Esophagus squamous epithelium (tissue), 5 donors: Measurements from ENCODE around the gene MEPCE. TPM values are rescaled to one million over a fixed set of nuclear protein-coding genes. Genes with fewer than 3 reads are reported as not detected.

ENCODE experiments used
- DNase-seq: peaks from one replicate; lab custom pipeline; 2025; lab: John Stamatoyannopoulos, UW
- H3K27ac ChIP-seq, 4 donors: fragments of 200-600 bp; sonication (generic); one replicate each; pipeline ENCODE4 v1.5.1; 2016 to 2019; ENCODE audit warnings: mild to moderate bottlenecking in 1 of 4
- H3K27me3 ChIP-seq, 4 donors: fragments of 200-600 bp; sonication (generic); 1 replicate in 3 of 4; 2 replicates in 1 of 4; pipeline versions ENCODE4 v1.5.1 to v1.6.0; 2017 to 2021; ENCODE audit warnings: antibody characterized with exemption in 1 of 4
- H3K36me3 ChIP-seq, 3 donors: fragments of 200-600 bp; sonication (generic); one replicate each; pipeline ENCODE4 v1.5.1; 2016 to 2019
- H3K4me1 ChIP-seq, 3 donors: fragments of 200-600 bp; sonication (generic); one replicate each; pipeline ENCODE4 v1.5.1; 2017 to 2019
- H3K4me3 ChIP-seq, 4 donors: fragments of 200-600 bp; sonication (generic); 1 replicate in 3 of 4; 2 replicates in 1 of 4; pipeline ENCODE4 v1.5.1; 2016 to 2019; ENCODE audit warnings: mild to moderate bottlenecking in 2 of 4, moderate library complexity in 1 of 4
- H3K9me3 ChIP-seq, 3 donors: fragments of 200-600 bp; sonication (generic); one replicate each; pipeline ENCODE4 v1.5.1; 2016 to 2019
- CTCF ChIP-seq, 6 experiments: fragments of 450-650 bp in 4 of 6; fragments of 200-600 bp in 2 of 6; sonication (generic) in 2 of 6; IDR thresholded peaks; one replicate each; pipeline ENCODE4 v1.5.1; 2016 to 2019; ENCODE audit warnings: antibody characterized with exemption in 6 of 6, mild to moderate bottlenecking in 4 of 6, moderate library complexity in 4 of 6
- POLR2A ChIP-seq, 4 donors: fragments of 450-650 bp; IDR thresholded peaks; one replicate each; pipeline ENCODE4 v1.6.1; 2017; ENCODE audit warnings: antibody characterized with exemption in 4 of 4, mild to moderate bottlenecking in 4 of 4, moderate library complexity in 3 of 4
- WGBS, 2 donors: methylation state at CpG; one replicate each; pipeline ENCODE4 v1.1.5; 2018; 5-methylcytosine and 5-hydroxymethylcytosine counted together
- intact Hi-C: fragments of 100-400 bp; cut with DNase I; formaldehyde crosslinking; loops from one replicate; pipeline ENCODE4 v1.15.0; 2022
- total RNA-seq, 4 donors: library from RNA; depleted of rRNA; stranded (reverse); fragments of >200 nt; gene quantifications; one replicate each; pipeline ENCODE4 v1.1.0, GENCODE V29; 2016
- donor health status: DM: yes; HTN: yes; CAD: no.

Gene MEPCE
- total RNA-seq, 4 donors from 2014 or later, result 18.0 to 27.7 (median 23.4) TPM

DNA sequence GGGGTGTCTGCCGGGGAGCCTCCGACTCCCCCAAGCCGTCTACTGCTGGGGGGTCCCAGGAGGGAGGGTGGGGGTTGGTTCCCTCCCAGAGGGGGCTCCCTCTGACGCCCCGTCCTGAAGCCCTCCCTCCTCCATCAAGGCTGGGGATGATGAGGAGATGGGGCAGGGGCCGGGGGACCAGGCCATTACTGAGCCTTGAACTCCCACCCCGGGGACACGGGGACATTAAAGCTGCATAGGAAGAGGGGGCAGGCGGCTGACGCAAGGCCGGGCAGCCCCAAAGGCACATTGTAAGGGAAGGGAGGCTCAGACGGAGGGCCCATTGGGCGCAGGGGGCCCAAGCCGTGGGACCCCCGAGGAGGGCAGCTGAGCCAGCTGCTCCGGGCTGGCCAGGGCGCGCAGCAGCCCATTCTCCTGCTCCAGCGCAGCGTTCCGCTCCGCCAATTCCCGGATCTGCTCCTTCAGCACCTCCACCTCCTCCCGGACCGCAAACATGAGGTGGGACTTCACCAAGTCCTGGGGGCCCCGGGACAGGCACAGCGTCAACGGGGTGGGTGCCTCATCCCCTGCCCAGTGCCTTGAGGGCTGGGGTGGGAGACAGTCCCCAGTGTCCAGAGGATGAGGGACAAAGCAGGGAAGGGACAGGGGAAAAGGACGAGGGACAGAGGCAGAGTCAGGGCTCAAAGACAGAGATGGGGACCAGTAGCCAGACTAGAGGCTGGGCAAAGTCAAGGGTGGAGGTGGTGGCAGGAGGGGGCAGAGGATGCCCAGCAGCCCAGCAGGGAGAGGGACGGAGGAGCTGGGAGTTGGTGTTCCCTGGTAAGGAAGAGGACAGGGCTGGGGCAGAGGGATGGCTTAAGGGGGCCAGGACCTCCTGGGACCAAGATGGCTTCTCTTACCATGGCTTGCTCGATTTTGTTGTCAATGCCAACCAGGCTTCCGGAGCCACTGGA lies 37.3 kb downstream of the MEPCE start:
- H3K4me3 ChIP-seq, result no peak overlapping the region
- no peaks in the 10 kb centered on the region for H3K27me3 ChIP-seq
- intact Hi-C loops, result no loop called here
- DNase-seq, result no peak
- H3K9me3 ChIP-seq, result no peaks in the 10 kb centered on the region
- peaks cover 15 to 63% (median 18%) of the 10 kb centered on the region in 3 donors for H3K4me1 ChIP-seq
- WGBS, 2 donors, result 58 to 64% methylated on average over 5 to 7 of the region's 32 CpGs
- peak overlapping the region in 2 of 4 donors; percentile 42 to 54 for H3K27ac ChIP-seq
- TF ChIP-seq POLR2A (IDR thresholded peaks at IDR 0.05), result no peak
- TF ChIP-seq CTCF (IDR thresholded peaks at IDR 0.05), result no peak
- H3K36me3 ChIP-seq, result peaks cover 6 to 74% (median 7%) of the 10 kb centered on the region in 3 donors

- peaks cover 23 to 72% (median 26%) of the 10 kb centered on the region in 3 donors for H3K4me1 ChIP-seq
- no peak overlapping the region for H3K4me3 ChIP-seq
- H3K9me3 ChIP-seq, result no peaks in the 10 kb centered on the region
- H3K36me3 ChIP-seq, result peaks cover 6 to 75% (median 7%) of the 10 kb centered on the region in 3 donors
- WGBS, 2 donors, result 77 to 83% methylated on average over 1 to 9 of the region's 22 CpGs
- H3K27ac ChIP-seq, result peak overlapping the region in 1 of 4 donors; percentile 29
- TF ChIP-seq CTCF (IDR thresholded peaks at IDR 0.05) (no peak), POLR2A (IDR thresholded peaks at IDR 0.05) (no peak)
- intact Hi-C loops, result no loop called here
- no peak for DNase-seq
- H3K27me3 ChIP-seq, result no peaks in the 10 kb centered on the region
These were observed 38.2 kb downstream of the MEPCE start for GRCh38 chr7:100467638-100468373.

- Histone ChIP-seq H3K27ac (peak overlapping the region in 2 of 4 donors; percentile 42 to 45), H3K36me3 (peaks cover 6 to 85% (median 11%) of the 10 kb centered on the region in 3 donors), H3K4me3 (no peak overlapping the region), H3K27me3 (no peaks in the 10 kb centered on the region), H3K4me1 (peaks cover 30 to 82% (median 36%) of the 10 kb centered on the region in 3 donors), H3K9me3 (no peaks in the 10 kb centered on the region)
- no peak for DNase-seq
- peak; percentile 84 to 99 (median 96) for TF ChIP-seq CTCF (IDR thresholded peaks at IDR 0.05)
- no peak for TF ChIP-seq POLR2A (IDR thresholded peaks at IDR 0.05)
- 19 to 23% methylated on average over 8 to 10 of the region's 13 CpGs for WGBS, 2 donors
- intact Hi-C loops, result loop anchor here (1.0 to 10.0 kb wide), 2 partner anchors 91 to 225 kb away; partner anchors contain the start of gene GIGYF1
These were observed 39.8 kb downstream of the MEPCE start for GRCh38 chr7:100469227-100470044.

GRCh38 chr7:100471021-100471420 lies 41.4 kb downstream of the MEPCE start:
- TF ChIP-seq CTCF (IDR thresholded peaks at IDR 0.05), result no peak
- no peak for TF ChIP-seq POLR2A (IDR thresholded peaks at IDR 0.05)
- Histone ChIP-seq H3K27ac (no peak overlapping the region), H3K27me3 (no peaks in the 10 kb centered on the region), H3K4me1 (peaks cover 34 to 86% (median 40%) of the 10 kb centered on the region in 3 donors), H3K36me3 (peaks cover 6 to 86% (median 11%) of the 10 kb centered on the region in 3 donors), H3K4me3 (no peak overlapping the region), H3K9me3 (no peaks in the 10 kb centered on the region)
- no CpG with 5 or more reads among the region's 4 CpGs for WGBS, 2 donors
- no peak for DNase-seq
- intact Hi-C loops, result loop anchor here (10.0 kb wide), 1 partner anchor 224 kb away; the partner anchor contains the start of gene GIGYF1
